Hepatocyte (in vitro differentiated cells): Measurements from ENCODE around the gene FOXF1.

Source experiments
- CTCF ChIP-seq: fragments of 200-600 bp; sonication (generic); IDR thresholded peaks from 2 replicates; pipeline ENCODE4 v1.5.1; 2016; ENCODE audit warnings: antibody characterized with exemption, mild to moderate bottlenecking; ENCODE audit not compliant: poor library complexity
- EZH2 ChIP-seq: fragments of 200-600 bp; sonication (generic); IDR thresholded peaks from 2 replicates; pipeline ENCODE4 v1.6.1; 2016; ENCODE audit warnings: antibody characterized with exemption, mild to moderate bottlenecking, borderline replicate concordance

- TF ChIP-seq CTCF (no peak), EZH2 (no peak)
These were observed 10.2 kb downstream of the FOXF1 start for GRCh38 chr16:86520317-86521210.
